Measurements from ENCODE around the gene SDK1. TPM values are rescaled to one million over a fixed set of nuclear protein-coding genes. Genes with fewer than 3 reads are reported as not detected.

The SDK1 gene
- total RNA-seq, 1 experiment from 2014 or later, result 9.3 TPM

DNA sequence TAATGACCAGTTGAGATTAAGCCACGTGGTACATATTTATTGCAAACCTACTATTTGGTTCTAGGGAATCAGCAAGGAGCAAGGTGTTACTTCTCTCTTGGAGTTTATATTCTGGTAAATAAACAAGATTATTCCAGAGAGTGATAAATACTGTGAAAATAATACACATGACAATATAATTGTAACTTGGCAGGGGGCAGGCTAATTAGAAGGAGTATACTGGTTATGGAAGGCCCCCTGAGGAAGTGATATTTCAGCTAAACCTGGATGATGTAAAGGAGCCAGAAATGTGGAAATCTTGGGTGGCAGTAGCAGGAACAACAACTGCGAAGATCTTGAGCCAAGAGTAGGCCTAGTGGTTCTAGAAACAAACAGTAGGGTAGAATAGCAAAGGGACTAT is 111.8 kb downstream of the SDK1 start:
- Mint-ChIP-seq H3K27ac (no peak overlapping the region), H3K4me3 (no peak overlapping the region), H3K27me3 (ENCODE audit: low read depth) (no peaks in the 10 kb centered on the region), H3K36me3 (no peaks in the 10 kb centered on the region), H3K4me1 (peaks cover 10% of the 10 kb centered on the region), H3K9me3 (no peaks in the 10 kb centered on the region)
- TF ChIP-seq, protein P1, sequence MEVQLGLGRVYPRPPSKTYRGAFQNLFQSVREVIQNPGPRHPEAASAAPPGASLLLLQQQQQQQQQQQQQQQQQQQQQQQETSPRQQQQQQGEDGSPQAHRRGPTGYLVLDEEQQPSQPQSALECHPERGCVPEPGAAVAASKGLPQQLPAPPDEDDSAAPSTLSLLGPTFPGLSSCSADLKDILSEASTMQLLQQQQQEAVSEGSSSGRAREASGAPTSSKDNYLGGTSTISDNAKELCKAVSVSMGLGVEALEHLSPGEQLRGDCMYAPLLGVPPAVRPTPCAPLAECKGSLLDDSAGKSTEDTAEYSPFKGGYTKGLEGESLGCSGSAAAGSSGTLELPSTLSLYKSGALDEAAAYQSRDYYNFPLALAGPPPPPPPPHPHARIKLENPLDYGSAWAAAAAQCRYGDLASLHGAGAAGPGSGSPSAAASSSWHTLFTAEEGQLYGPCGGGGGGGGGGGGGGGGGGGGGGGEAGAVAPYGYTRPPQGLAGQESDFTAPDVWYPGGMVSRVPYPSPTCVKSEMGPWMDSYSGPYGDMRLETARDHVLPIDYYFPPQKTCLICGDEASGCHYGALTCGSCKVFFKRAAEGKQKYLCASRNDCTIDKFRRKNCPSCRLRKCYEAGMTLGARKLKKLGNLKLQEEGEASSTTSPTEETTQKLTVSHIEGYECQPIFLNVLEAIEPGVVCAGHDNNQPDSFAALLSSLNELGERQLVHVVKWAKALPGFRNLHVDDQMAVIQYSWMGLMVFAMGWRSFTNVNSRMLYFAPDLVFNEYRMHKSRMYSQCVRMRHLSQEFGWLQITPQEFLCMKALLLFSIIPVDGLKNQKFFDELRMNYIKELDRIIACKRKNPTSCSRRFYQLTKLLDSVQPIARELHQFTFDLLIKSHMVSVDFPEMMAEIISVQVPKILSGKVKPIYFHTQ (CRISPR knock-in tag; IDR thresholded peaks at IDR 0.05), result no peak
- TF ChIP-seq SMAD4 (CRISPR knock-in tag; IDR thresholded peaks at IDR 0.05) (no peak), NFYB (CRISPR knock-in tag; conservative IDR thresholded peaks at IDR 0.05; ENCODE audit: low read depth) (no peak), GTF2I (CRISPR knock-in tag; conservative IDR thresholded peaks at IDR 0.05) (no peak), GABPB1 (CRISPR knock-in tag; IDR thresholded peaks at IDR 0.05) (no peak), ZNF423 (CRISPR knock-in tag; IDR thresholded peaks at IDR 0.05) (no peak), ELF4 (CRISPR knock-in tag; IDR thresholded peaks at IDR 0.05; ENCODE audit: low read depth) (no peak), RELA (CRISPR knock-in tag; IDR thresholded peaks at IDR 0.05; ENCODE audit: borderline replicate concordance) (no peak), NFE2L1 (CRISPR knock-in tag; IDR thresholded peaks at IDR 0.05) (no peak)
- TF ChIP-seq, protein P2, sequence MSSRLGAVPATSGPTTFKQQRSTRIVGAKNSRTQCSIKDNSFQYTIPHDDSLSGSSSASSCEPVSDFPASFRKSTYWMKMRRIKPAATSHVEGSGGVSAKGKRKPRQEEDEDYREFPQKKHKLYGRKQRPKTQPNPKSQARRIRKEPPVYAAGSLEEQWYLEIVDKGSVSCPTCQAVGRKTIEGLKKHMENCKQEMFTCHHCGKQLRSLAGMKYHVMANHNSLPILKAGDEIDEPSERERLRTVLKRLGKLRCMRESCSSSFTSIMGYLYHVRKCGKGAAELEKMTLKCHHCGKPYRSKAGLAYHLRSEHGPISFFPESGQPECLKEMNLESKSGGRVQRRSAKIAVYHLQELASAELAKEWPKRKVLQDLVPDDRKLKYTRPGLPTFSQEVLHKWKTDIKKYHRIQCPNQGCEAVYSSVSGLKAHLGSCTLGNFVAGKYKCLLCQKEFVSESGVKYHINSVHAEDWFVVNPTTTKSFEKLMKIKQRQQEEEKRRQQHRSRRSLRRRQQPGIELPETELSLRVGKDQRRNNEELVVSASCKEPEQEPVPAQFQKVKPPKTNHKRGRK (CRISPR knock-in tag; IDR thresholded peaks at IDR 0.05; ENCODE audit: borderline replicate concordance), result no peak
- TF ChIP-seq, protein P3, sequence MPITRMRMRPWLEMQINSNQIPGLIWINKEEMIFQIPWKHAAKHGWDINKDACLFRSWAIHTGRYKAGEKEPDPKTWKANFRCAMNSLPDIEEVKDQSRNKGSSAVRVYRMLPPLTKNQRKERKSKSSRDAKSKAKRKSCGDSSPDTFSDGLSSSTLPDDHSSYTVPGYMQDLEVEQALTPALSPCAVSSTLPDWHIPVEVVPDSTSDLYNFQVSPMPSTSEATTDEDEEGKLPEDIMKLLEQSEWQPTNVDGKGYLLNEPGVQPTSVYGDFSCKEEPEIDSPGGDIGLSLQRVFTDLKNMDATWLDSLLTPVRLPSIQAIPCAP (CRISPR knock-in tag; IDR thresholded peaks at IDR 0.05), result no peak
- TF ChIP-seq, protein P4, sequence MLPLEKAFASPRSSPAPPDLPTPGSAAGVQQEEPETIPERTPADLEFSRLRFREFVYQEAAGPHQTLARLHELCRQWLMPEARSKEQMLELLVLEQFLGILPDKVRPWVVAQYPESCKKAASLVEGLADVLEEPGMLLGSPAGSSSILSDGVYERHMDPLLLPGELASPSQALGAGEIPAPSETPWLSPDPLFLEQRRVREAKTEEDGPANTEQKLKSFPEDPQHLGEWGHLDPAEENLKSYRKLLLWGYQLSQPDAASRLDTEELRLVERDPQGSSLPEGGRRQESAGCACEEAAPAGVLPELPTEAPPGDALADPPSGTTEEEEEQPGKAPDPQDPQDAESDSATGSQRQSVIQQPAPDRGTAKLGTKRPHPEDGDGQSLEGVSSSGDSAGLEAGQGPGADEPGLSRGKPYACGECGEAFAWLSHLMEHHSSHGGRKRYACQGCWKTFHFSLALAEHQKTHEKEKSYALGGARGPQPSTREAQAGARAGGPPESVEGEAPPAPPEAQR (CRISPR knock-in tag; IDR thresholded peaks at IDR 0.05), result no peak
- TF ChIP-seq, protein P5, sequence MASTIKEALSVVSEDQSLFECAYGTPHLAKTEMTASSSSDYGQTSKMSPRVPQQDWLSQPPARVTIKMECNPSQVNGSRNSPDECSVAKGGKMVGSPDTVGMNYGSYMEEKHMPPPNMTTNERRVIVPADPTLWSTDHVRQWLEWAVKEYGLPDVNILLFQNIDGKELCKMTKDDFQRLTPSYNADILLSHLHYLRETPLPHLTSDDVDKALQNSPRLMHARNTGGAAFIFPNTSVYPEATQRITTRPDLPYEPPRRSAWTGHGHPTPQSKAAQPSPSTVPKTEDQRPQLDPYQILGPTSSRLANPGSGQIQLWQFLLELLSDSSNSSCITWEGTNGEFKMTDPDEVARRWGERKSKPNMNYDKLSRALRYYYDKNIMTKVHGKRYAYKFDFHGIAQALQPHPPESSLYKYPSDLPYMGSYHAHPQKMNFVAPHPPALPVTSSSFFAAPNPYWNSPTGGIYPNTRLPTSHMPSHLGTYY (CRISPR knock-in tag; IDR thresholded peaks at IDR 0.05), result no peak
- TF ChIP-seq, protein P6, sequence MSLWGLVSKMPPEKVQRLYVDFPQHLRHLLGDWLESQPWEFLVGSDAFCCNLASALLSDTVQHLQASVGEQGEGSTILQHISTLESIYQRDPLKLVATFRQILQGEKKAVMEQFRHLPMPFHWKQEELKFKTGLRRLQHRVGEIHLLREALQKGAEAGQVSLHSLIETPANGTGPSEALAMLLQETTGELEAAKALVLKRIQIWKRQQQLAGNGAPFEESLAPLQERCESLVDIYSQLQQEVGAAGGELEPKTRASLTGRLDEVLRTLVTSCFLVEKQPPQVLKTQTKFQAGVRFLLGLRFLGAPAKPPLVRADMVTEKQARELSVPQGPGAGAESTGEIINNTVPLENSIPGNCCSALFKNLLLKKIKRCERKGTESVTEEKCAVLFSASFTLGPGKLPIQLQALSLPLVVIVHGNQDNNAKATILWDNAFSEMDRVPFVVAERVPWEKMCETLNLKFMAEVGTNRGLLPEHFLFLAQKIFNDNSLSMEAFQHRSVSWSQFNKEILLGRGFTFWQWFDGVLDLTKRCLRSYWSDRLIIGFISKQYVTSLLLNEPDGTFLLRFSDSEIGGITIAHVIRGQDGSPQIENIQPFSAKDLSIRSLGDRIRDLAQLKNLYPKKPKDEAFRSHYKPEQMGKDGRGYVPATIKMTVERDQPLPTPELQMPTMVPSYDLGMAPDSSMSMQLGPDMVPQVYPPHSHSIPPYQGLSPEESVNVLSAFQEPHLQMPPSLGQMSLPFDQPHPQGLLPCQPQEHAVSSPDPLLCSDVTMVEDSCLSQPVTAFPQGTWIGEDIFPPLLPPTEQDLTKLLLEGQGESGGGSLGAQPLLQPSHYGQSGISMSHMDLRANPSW (CRISPR knock-in tag; conservative IDR thresholded peaks at IDR 0.05; ENCODE audit: low read depth), result no peak
- no peak for ATAC-seq
- ChIA-PET CTCF (interaction anchor here (0.8 to 1.5 kb wide), 2 partner anchors 13 to 18 kb away, joined by 3 to 6 read pairs; no protein-coding TSS in a partner anchor), POLR2A (no interaction called here)
- no peak for DNase-seq (ENCODE audit: low spot score)

DNA sequence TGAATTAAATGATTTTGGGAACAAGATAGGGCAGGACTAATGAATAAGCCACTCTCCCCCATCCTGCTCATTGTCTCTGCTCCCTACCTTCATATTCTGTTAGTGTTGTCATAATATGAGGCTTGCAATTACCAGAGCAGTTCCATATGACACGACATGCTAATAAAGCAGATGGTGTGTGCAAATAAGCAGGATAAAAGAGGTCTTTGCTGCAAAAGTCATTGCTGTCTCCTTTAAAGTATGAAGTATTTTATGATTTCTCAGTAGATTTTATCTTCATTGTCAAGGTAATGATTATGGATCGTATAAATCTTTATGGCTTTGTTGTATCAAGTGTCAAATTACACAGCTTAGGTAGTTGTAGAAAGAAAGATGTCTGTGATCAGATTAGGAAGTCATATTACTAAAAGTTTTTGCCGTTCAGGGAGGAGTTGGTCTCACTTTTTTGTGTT is 114.8 kb downstream of the SDK1 start:
- Mint-ChIP-seq H3K27ac (no peak overlapping the region), H3K9me3 (no peaks in the 10 kb centered on the region), H3K4me1 (peaks cover 20% of the 10 kb centered on the region), H3K4me3 (no peak overlapping the region), H3K27me3 (ENCODE audit: low read depth) (no peaks in the 10 kb centered on the region), H3K36me3 (no peaks in the 10 kb centered on the region)
- CTCF ChIA-PET, result interaction anchor here (1.1 kb wide), 1 partner anchor 16 kb away, joined by 6 read pairs; no protein-coding TSS in a partner anchor
- DNase-seq (ENCODE audit: low spot score), result no peak
- no peak for ATAC-seq
- POLR2A ChIA-PET, result no interaction called here
- TF ChIP-seq SOX15 (CRISPR knock-in tag; IDR thresholded peaks at IDR 0.05) (no peak), EMX1 (CRISPR knock-in tag; IDR thresholded peaks at IDR 0.05) (no peak), ZNF671 (CRISPR knock-in tag; IDR thresholded peaks at IDR 0.05) (no peak)
- TF ChIP-seq, protein P1 (CRISPR knock-in tag; IDR thresholded peaks at IDR 0.05), result no peak
- TF ChIP-seq, protein P7, sequence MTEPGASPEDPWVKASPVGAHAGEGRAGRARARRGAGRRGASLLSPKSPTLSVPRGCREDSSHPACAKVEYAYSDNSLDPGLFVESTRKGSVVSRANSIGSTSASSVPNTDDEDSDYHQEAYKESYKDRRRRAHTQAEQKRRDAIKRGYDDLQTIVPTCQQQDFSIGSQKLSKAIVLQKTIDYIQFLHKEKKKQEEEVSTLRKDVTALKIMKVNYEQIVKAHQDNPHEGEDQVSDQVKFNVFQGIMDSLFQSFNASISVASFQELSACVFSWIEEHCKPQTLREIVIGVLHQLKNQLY (CRISPR knock-in tag; IDR thresholded peaks at IDR 0.05), result no peak
- TF ChIP-seq, protein P8, sequence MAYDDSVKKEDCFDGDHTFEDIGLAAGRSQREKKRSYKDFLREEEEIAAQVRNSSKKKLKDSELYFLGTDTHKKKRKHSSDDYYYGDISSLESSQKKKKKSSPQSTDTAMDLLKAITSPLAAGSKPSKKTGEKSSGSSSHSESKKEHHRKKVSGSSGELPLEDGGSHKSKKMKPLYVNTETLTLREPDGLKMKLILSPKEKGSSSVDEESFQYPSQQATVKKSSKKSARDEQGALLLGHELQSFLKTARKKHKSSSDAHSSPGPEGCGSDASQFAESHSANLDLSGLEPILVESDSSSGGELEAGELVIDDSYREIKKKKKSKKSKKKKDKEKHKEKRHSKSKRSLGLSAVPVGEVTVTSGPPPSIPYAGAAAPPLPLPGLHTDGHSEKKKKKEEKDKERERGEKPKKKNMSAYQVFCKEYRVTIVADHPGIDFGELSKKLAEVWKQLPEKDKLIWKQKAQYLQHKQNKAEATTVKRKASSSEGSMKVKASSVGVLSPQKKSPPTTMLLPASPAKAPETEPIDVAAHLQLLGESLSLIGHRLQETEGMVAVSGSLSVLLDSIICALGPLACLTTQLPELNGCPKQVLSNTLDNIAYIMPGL (CRISPR knock-in tag; IDR thresholded peaks at IDR 0.05), result no peak

All from WTC11 (cell line).